ENCODE measurements around the gene MFSD6.

Gene MFSD6

DNA sequence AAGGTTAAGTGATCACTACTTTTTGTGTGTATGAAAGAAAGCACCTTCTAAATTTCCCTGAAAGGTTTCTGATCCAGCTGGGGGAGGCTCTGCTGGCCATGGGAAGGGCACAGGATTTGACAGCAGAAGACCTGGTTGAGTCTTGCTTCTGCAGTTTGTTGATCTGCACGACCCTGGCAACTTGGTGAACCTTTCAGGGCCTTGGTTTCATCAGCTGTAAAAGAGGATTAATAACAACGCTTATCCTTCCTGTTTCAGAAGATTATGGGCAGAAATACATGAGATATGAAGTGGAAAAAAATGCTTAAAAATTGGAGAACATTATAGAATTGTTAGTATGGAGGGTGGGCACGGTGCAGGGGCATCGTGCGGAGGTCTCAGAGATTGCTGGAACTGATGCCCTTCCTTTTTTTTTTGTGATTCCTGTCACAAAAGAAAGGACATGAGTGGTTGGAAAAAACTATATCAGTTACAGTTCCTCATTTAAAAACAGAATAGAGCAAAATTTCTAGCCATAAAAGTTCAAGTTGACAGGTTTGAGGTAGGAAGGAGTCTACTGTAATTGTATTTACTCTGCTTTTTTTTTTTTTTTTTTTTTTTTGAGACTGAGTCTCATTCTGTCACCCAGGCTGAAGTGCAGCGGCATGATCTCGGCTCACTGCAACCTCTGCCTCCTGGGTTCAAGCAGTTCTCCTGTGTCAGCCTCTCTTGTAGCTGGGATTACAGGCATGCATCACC, 47.4 kb downstream of the MFSD6 start:
- DNase-seq (ENCODE audit: low read depth in 2 of 2) = no peak
- no peak for TF ChIP-seq CTCF (IDR thresholded peaks at IDR 0.05; ENCODE audit: low read depth, low read length)
- no peak overlapping the region for H3K4me3 ChIP-seq (replicated peaks in 1 of 2; ENCODE audit: low read depth in 2 of 2, low read length in 2 of 2)

DNA sequence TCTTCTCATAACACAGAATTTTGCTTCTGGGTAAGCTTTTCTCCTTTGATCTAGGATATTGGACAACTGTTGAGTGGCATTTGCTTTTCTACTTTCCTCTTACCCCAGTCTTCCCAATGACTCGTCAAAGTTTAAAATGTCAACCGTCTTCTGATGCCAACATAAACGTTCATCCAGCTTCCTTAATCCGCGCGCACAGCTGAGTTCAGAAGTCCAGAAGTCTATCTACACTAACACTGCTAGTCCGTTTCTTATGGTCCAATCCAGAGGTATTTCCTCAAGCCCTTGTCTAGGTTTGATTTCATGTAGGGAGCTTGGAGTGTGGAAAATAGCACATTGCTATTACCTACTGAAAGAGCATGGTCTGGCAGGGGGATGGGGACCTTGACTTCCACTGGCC, 48.7 kb downstream of the MFSD6 start:
- TF ChIP-seq CTCF (IDR thresholded peaks at IDR 0.05; ENCODE audit: low read depth, low read length) = no peak
- no peak for DNase-seq (ENCODE audit: low read depth in 2 of 2)
- no peak overlapping the region for H3K4me3 ChIP-seq (replicated peaks in 1 of 2; ENCODE audit: low read depth in 2 of 2, low read length in 2 of 2)

DNA sequence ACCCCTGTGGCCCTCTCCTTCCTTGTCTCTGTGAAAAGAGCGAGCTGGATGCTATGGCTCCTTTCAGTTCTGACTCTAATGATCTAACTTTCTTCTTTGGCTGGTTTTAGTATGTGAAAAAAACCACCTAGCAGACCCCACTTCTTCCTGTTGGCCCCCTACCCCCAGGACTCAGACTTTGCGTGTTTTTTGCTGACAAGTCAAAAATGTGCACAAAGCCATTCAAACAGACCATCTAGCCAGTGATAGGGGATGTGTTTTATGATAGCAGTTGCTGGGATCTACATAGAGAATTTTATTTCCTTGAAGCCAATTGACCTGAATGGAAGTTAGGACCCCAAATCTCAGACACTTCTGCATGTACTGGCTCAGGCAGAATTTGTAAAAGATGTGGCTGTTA, 49.1 kb downstream of the MFSD6 start:
- H3K4me3 ChIP-seq (replicated peaks in 1 of 2; ENCODE audit: low read depth in 2 of 2, low read length in 2 of 2) = no peak overlapping the region
- DNase-seq (ENCODE audit: low read depth in 2 of 2) = no peak
- TF ChIP-seq CTCF (IDR thresholded peaks at IDR 0.05; ENCODE audit: low read depth, low read length) = no peak

GRCh38 chr2:190458352-190459107, 50.4 kb downstream of the MFSD6 start:
- no peak overlapping the region for H3K4me3 ChIP-seq (replicated peaks in 1 of 2; ENCODE audit: low read depth in 2 of 2, low read length in 2 of 2)
- no peak for DNase-seq (ENCODE audit: low read depth in 2 of 2)
- TF ChIP-seq CTCF (IDR thresholded peaks at IDR 0.05; ENCODE audit: low read depth, low read length) = no peak

DNA sequence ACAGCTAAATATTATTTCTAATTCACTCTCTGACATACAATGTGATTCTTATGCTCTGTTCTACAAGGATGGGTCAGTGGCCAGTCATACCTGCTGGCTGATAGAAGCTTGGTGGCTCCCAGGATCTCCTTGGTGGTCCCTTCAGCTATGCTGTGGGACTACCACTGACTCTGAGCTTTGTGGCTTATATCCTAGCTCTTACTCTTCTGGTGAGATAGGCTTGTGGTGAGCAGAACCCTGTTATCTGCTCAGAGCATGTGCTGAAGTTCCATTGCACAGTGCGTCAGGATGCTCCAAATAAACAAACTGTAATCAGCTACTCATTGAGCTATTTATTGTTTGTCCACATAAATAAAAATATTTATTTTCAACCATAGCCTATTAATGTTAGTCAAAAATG, 51.7 kb downstream of the MFSD6 start:
- DNase-seq (ENCODE audit: low read depth in 2 of 2) = no peak
- no peak for TF ChIP-seq CTCF (IDR thresholded peaks at IDR 0.05; ENCODE audit: low read depth, low read length)
- H3K4me3 ChIP-seq (replicated peaks in 1 of 2; ENCODE audit: low read depth in 2 of 2, low read length in 2 of 2) = no peak overlapping the region

- DNase-seq (ENCODE audit: low read depth in 2 of 2) = no peak
- no peak for TF ChIP-seq CTCF (IDR thresholded peaks at IDR 0.05; ENCODE audit: low read depth, low read length)
- no peak overlapping the region for H3K4me3 ChIP-seq (replicated peaks in 1 of 2; ENCODE audit: low read depth in 2 of 2, low read length in 2 of 2)
These were observed 52.3 kb downstream of the MFSD6 start for GRCh38 chr2:190460487-190460886.
